Psoas muscle (tissue), 8 donors: ENCODE results near the gene MMD2. TPM values are rescaled to one million over a fixed set of nuclear protein-coding genes. Genes with fewer than 3 reads are reported as not detected.

Experiments used
- ATAC-seq, 4 donors: fragments of 200-7000 bp; cut with Tn5 transposase; one replicate each; pipeline ENCODE4 v1.9.1; 2020; ENCODE audit warnings: moderate library complexity in 3 of 4, mild to moderate bottlenecking in 2 of 4
- DNase-seq, 2 donors: peaks; one replicate each; pipeline ENCODE4 v3.0.0-alpha.2; 2020
- H3K27ac ChIP-seq: fragments of 200-600 bp; one replicate; pipeline ENCODE4 v1.8.0; 2022
- H3K27me3 ChIP-seq, 3 donors: fragments of 200-600 bp in 1 of 3; one replicate each; pipeline versions ENCODE4 v1.6.1 to v1.8.0; 2013 to 2022; ENCODE audit warnings: low read length in 2 of 3, mild to moderate bottlenecking in 2 of 3, moderate library complexity in 1 of 3; ENCODE audit not compliant: insufficient read depth in 3 of 3
- H3K36me3 ChIP-seq, 2 donors: fragments of 200-600 bp in 1 of 2; one replicate each; pipeline versions ENCODE4 v1.6.1 to v1.8.0; 2013 to 2022; ENCODE audit warnings: low read depth in 1 of 2, mild to moderate bottlenecking in 1 of 2, moderate library complexity in 1 of 2; ENCODE audit not compliant: insufficient read depth in 1 of 2
- H3K4me1 ChIP-seq: fragments of 200-600 bp; one replicate; pipeline ENCODE4 v1.8.0; 2022
- H3K4me3 ChIP-seq: fragments of 200-600 bp; one replicate; pipeline ENCODE4 v1.8.0; 2022; ENCODE audit warnings: mild to moderate bottlenecking
- H3K9me3 ChIP-seq: fragments of 200-600 bp; one replicate; pipeline ENCODE4 v1.8.0; 2022
- WGBS, 3 donors: extraction: QIAGEN DNeasy Blood & Tissue Kit; methylation state at CpG; one replicate each; pipeline versions ENCODE4 v1.1.6 to v1.1.7; 2013; 5-methylcytosine and 5-hydroxymethylcytosine counted together
- intact Hi-C, 2 donors: fragments of 100-400 bp; cut with DNase I; formaldehyde crosslinking; loops; one replicate each; pipeline versions ENCODE4 v1.11.0 to v1.14.2; 2022
- polyA plus RNA-seq, 3 donors: library from polyadenylated mRNA; stranded (reverse); fragments of 200-250 nt; gene quantifications; one replicate each; pipeline ENCODE4 v1.2.3, GENCODE V29; 2013
- total RNA-seq, 4 donors: library from RNA; stranded (reverse); fragmentation: NEBNext Ultra II Directional in 2 of 4; extraction: Animal tissue kit (Norgen Biotek cat#: 25700) in 2 of 4; gene quantifications; one replicate each; pipeline versions ENCODE4 v1.2.1 to v1.2.4, GENCODE V29; 2021 to 2023
- TF ChIP-seq, protein P1 (sequence below): fragments of 200-600 bp; IDR thresholded peaks from one replicate; pipeline ENCODE4 v1.8.0; 2022; ENCODE audit warnings: antibody characterized with exemption
- donor health status: healthy with polysubstance abuse.
- donor health status: DM: no; HTN: no; CAD: no; lungs with moderate emphysema.
- donor health status: Bipolar disorder and iron deficiency.
- donor health status: healthy.
- donor health status: DM: yes; HTN: yes; CAD: no.
- donor health status: DM: no; HTN: no; CAD: no.
- donor health status: DM: no; HTN: no; CAD: no.
- donor health status: DM: yes; HTN: yes; CAD: no.

Gene MMD2
- total and polyA plus RNA-seq, 7 donors: 0.01 TPM; not detected in 6

GRCh38 chr7:4883372-4884144, 75.4 kb downstream of the MMD2 start, which contains the start of gene RADIL:
RADIL (minus strand) TSS chr7:4883716; CDS start chr7:4878139, 5,577 bp downstream.
- H3K4me1 ChIP-seq: peaks cover 8% of the 10 kb centered on the region
- no peaks in the 10 kb centered on the region for H3K9me3 ChIP-seq
- peak within 1 kb of the TSS; percentile 67 for H3K4me3 ChIP-seq
- 3 to 7% (median 5%) methylated on average over 32 to 72 of the region's 72 CpGs for WGBS, 3 donors
- H3K27ac ChIP-seq: peak within 1 kb of the TSS; percentile 68
- DNase-seq (peak; percentile 93 to 96), ATAC-seq (peak; percentile 91 to 94 (median 91))
- H3K27me3 ChIP-seq: peaks cover 0 to 33% (median 0%) of the 10 kb centered on the region in 3 donors
- H3K36me3 ChIP-seq: no peaks in the 10 kb centered on the region
- TF ChIP-seq, protein P1, sequence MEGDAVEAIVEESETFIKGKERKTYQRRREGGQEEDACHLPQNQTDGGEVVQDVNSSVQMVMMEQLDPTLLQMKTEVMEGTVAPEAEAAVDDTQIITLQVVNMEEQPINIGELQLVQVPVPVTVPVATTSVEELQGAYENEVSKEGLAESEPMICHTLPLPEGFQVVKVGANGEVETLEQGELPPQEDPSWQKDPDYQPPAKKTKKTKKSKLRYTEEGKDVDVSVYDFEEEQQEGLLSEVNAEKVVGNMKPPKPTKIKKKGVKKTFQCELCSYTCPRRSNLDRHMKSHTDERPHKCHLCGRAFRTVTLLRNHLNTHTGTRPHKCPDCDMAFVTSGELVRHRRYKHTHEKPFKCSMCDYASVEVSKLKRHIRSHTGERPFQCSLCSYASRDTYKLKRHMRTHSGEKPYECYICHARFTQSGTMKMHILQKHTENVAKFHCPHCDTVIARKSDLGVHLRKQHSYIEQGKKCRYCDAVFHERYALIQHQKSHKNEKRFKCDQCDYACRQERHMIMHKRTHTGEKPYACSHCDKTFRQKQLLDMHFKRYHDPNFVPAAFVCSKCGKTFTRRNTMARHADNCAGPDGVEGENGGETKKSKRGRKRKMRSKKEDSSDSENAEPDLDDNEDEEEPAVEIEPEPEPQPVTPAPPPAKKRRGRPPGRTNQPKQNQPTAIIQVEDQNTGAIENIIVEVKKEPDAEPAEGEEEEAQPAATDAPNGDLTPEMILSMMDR: peak; percentile 67
- intact Hi-C loops: loop anchor here in 1 of 2 donors (5.0 kb wide), 1 partner anchor 91 kb away; no protein-coding TSS in a partner anchor

- 0 to 1% (median 1%) methylated on average over 20 to 36 of the region's 36 CpGs for WGBS, 3 donors
- intact Hi-C loops: loop anchor here in 1 of 2 donors (5.0 kb wide), 1 partner anchor 91 kb away; no protein-coding TSS in a partner anchor
- H3K27me3 ChIP-seq: peaks cover 0 to 33% (median 0%) of the 10 kb centered on the region in 3 donors
- TF ChIP-seq, protein P1: no peak
- peak overlapping the region; percentile 67 for H3K4me3 ChIP-seq
- H3K4me1 ChIP-seq: peaks cover 8% of the 10 kb centered on the region
- H3K27ac ChIP-seq: peak overlapping the region; percentile 68
- no peaks in the 10 kb centered on the region for H3K9me3 ChIP-seq
- H3K36me3 ChIP-seq: no peaks in the 10 kb centered on the region
- ATAC-seq (no peak), DNase-seq (peak in 1 of 2 donors; percentile 48)
Observed at GRCh38 chr7:4883033-4883371, 76.0 kb downstream of the MMD2 start.

DNA sequence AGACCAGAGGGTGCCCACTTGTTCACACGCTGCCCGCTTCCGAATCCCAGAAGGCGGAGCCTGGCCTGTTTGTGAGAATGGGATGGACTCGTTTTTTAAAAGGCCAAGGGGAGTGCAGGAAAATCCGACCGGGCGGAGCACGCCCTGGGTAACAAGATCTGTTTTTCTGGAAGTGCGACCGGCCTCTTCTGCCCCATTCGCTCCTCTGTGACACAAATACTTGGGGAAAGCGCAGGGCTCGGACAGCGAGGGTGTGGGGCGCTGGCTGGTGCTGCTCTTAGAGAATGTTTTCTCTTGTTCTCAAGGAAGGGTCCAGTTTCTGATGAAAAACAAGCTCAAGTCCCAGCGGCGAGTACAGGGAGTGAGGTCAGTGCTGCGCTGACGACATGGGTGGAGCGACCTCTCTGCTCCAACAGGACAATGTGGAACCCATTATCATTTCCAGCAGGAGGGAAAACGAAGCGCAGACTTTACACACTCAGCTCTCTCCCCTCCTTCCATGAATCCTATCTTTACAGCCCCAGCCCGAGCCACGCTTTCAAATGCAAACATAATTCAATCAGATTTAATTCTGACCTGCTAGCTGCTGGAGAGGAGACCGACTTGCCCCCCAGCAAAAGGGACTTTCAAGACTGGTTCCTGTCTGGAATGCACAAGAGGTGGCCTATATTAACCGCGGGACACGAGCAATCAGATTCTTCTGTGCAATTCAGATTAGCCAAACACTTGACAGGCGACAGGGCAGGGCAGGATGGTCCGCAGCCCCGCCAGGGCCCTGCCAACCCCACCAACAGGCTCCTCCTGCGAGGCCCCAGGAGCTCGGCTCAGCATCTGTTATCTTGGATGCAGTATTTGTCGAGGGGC, 76.6 kb downstream of the MMD2 start:
- TF ChIP-seq, protein P1: no peak
- peak; percentile 67 to 82 for DNase-seq
- Histone ChIP-seq H3K4me3 (peak overlapping the region; percentile 67), H3K36me3 (no peaks in the 10 kb centered on the region), H3K27me3 (peaks cover 0 to 33% (median 0%) of the 10 kb centered on the region in 3 donors), H3K27ac (peak overlapping the region; percentile 68), H3K4me1 (peaks cover 8% of the 10 kb centered on the region), H3K9me3 (no peaks in the 10 kb centered on the region)
- WGBS, 3 donors: 2 to 5% (median 3%) methylated on average over 35 of the region's 35 CpGs
- intact Hi-C loops: loop anchor here in 1 of 2 donors (5.0 kb wide), 1 partner anchor 90 kb away; no protein-coding TSS in a partner anchor
- ATAC-seq: peak; percentile 36 to 61 (median 46)

GRCh38 chr7:4880218-4880617, 78.8 kb downstream of the MMD2 start:
- WGBS, 3 donors: 62 to 67% (median 63%) methylated on average over 10 of the region's 10 CpGs
- Histone ChIP-seq H3K9me3 (no peaks in the 10 kb centered on the region), H3K27me3 (peaks cover 0 to 33% (median 0%) of the 10 kb centered on the region in 3 donors), H3K36me3 (no peaks in the 10 kb centered on the region), H3K4me1 (peaks cover 8% of the 10 kb centered on the region), H3K4me3 (peak overlapping the region; percentile 45), H3K27ac (peak overlapping the region; percentile 4)
- DNase-seq (no peak), ATAC-seq (no peak)
- TF ChIP-seq, protein P1: no peak
- intact Hi-C loops: loop anchor here in 1 of 2 donors (5.0 kb wide), 1 partner anchor 88 kb away; no protein-coding TSS in a partner anchor
